Fibroblast of mammary gland (primary cell): Measurements from ENCODE around the gene STIM1.

Source experiments
- DNase-seq: peaks from one replicate; pipeline ENCODE4 v3.0.0-alpha.2; 2010; ENCODE audit warnings: low read depth
- H3K4me3 ChIP-seq: 2 replicates; pipeline ENCODE4 v1.5.1; 2011; ENCODE audit warnings: low read depth, mild to moderate bottlenecking, low read length, moderate library complexity; ENCODE audit not compliant: control insufficient read depth
- TF ChIP-seq, protein P1 (sequence below): conservative IDR thresholded peaks from 2 replicates; pipeline ENCODE4 v1.5.1; 2011; ENCODE audit warnings: low read depth, low read length, inconsistent platforms; ENCODE audit not compliant: control insufficient read depth, insufficient read depth

The STIM1 gene

DNA sequence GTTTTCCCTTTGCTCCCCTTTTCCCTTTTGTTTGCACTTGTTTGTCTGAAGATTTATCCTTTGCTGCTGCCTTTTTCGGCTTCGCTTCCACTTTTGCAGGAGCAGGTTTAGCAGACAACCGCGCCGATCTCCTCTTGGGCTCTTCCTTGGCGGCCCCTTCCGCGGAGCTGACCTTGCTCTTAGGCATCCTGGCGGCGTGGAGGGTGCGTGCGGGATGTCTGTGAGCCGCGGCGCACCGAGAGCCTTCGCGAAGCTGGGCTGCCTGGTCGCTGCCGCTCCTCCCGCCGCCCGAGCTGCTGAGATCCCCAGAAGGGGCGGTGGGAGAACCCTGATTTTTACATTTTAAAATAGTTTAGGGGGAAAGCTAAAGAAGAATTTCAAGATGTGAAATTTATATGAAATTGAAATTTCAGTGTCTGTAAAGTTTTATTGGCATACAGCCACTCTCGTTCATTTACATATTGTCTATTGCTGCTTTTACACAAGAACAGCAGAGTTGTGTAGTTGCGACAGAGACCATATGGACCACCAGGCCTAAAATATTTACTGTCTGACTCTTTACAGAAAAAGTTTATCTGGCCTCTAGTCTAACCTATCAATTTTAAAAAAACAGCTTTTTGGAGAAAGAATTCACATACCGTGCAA, 133.9 kb downstream of the STIM1 start:
- H3K4me3 ChIP-seq: peak overlapping the region; percentile 16
- TF ChIP-seq, protein P1, sequence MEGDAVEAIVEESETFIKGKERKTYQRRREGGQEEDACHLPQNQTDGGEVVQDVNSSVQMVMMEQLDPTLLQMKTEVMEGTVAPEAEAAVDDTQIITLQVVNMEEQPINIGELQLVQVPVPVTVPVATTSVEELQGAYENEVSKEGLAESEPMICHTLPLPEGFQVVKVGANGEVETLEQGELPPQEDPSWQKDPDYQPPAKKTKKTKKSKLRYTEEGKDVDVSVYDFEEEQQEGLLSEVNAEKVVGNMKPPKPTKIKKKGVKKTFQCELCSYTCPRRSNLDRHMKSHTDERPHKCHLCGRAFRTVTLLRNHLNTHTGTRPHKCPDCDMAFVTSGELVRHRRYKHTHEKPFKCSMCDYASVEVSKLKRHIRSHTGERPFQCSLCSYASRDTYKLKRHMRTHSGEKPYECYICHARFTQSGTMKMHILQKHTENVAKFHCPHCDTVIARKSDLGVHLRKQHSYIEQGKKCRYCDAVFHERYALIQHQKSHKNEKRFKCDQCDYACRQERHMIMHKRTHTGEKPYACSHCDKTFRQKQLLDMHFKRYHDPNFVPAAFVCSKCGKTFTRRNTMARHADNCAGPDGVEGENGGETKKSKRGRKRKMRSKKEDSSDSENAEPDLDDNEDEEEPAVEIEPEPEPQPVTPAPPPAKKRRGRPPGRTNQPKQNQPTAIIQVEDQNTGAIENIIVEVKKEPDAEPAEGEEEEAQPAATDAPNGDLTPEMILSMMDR: no peak
- DNase-seq: peak; percentile 12

DNA sequence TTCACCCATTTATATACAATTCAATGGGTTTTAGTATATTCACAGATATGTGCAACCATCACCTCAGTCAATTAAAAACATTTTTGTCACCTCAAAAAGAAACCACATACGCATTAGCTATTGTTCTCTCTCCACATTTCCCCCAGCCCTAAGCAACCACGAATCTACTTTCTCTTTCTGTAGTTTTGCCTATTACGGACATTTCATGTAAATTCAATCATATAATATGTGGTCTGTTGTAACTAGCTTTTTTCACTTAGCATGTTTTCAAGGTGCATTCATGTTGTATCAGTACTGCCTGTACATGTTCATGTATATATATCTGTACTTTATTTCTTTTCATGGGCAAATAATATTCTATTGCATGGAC, 134.4 kb downstream of the STIM1 start:
- TF ChIP-seq, protein P1: no peak
- no peak for DNase-seq
- no peak overlapping the region for H3K4me3 ChIP-seq

DNA sequence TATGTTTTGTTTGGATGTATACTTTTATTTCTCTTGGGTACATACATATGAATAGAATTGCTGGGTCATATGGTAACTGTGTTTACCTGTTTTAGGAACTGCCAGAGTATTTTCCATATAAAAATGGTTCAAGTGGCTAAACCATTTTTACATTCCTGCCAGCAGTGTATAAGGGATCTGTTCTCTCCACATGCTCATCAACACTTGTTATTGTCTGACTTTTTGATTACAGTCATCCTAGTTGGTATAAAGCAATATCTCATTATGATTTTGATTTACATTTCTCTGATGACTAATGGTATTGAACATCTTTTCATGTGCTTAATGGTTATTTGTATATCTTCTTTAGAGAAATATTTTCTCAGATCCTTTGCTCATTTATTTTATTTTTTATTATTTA, 134.9 kb downstream of the STIM1 start:
- TF ChIP-seq, protein P1: no peak
- DNase-seq: no peak
- no peak overlapping the region for H3K4me3 ChIP-seq

DNA sequence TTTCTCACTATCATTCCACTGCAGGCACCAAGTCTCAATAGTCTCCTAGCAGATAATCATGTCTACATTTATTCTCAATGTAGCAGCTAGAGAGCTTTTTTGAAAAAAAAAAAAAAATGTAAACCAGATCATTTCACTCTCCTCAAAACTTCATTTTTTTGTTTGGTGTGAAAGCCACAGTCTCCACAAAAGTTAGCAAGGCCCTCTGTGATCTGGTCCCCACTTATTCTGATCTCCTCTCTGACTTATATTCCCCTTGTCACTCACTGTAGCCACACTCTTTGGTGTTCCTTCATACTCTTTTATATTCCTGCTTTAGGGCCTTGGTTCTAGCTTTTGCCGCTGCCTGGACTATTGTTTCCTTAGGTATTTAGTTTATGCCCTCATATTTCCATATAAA, 137.5 kb downstream of the STIM1 start:
- TF ChIP-seq, protein P1: no peak
- H3K4me3 ChIP-seq: no peak overlapping the region
- DNase-seq: no peak

DNA sequence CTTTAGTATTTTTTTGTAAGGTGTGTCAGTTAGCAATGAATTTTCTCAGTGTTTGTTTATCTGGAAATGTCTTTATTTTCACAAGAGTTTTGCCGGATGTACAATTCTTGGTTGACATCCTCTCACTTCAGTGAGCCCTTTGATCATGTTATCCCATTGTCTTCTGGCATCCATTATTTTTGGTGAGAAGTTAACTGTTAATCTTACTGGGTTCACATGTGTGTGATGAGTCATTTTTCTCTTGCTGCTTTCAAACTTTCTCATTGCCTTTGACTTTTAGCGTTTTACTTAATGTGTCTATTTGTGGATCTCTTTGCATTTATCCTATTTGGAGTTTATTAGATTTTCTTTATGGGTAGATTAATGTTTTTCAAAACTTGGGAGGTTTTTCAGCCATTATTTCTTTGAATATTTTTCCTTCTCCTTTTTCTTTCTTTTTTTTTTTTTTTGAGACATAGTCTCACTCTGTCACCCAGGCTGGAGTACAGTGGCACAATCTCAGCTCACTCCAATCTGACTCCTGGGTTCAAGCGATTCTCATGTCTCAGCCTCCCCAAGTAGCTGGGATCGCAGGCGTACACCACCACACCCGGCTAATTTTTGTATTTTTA, 138.7 kb downstream of the STIM1 start:
- peak; percentile 50 for DNase-seq
- H3K4me3 ChIP-seq: no peak overlapping the region
- TF ChIP-seq, protein P1: no peak

DNA sequence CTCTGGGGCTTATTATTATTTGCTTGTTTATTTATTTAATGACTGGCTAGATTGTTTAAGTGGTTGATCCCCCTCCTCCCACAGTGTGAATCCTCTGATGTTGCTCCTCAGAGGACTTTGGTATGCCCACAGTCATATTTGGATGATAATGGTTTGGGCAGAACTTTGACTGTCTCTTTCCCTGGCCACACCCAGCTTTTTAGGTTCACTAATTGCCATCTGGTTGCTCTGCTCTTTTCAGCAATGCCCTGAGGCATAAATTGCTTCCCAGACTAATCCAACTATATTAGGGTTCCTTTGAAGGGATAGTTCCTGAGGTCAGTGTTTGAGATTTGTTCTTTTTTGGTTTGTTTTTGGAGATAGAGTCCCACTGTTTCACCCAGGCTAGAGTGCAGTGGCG, 139.8 kb downstream of the STIM1 start:
- H3K4me3 ChIP-seq: no peak overlapping the region
- TF ChIP-seq, protein P1: no peak

DNA sequence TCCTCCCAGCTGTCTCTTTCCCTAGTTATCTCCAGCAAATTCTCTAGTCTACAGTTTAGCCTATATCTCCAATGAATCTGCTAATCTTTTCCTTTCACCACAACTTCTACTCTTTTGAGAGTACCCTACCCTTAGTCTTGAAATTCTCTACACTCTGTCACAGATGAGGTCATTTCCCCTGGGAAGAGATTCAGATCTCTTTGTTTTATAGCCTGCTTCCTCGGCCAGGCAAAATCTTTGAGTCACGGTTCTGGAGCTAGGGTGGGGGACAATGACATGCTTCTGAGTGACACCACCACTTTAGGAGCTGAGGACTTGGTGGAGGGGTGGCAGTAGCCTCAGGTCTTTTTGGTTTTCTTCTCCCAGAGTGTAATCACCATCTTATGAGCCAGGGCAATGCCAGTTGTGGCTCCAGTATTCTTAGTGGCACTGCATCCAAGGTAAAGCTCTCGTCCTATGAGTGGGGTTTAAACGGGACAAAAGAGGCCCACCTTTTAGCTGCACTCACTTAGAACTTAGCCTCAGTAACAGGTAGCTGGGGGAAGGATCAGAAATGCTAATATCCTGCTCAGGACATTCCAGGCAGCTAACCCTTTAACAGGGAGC, 140.6 kb downstream of the STIM1 start:
- TF ChIP-seq, protein P1: no peak
- H3K4me3 ChIP-seq: no peak overlapping the region
- peak; percentile 68 for DNase-seq

More for the DNA sequence above, 139.8 kb downstream of the STIM1 start:
- DNase-seq: no peak
